NCI-H146 (cell line): Measurements from ENCODE around the gene ZBED6.
A peak's percentile ranks its signal among the peaks of the same experiment; 100 is the strongest.
"Not testable (repeated sequence)": the region's sequence is repeated elsewhere in the genome, so short reads cannot be mapped to it uniquely, and the experiment has no call there.

Experiments
- DNase-seq: peaks from one replicate; lab custom pipeline; 2025; lab: John Stamatoyannopoulos, UW

The ZBED6 gene

GRCh38 chr1:203795441-203796235, at the start of gene ZBED6, which contains the start of gene ZC3H11A:
Gene ZBED6, plus strand, starts transcription at chr1:203795623. Its CDS starts 1,900 bp downstream, at chr1:203797523.
Gene ZC3H11A, plus strand, starts transcription at chr1:203795623. Its CDS starts 21,448 bp downstream, at chr1:203817071.
- peak; percentile 98 for DNase-seq

GRCh38 chr1:203746281-203746680, 49.1 kb upstream of the ZBED6 start:
- no peak for DNase-seq

GRCh38 chr1:203751051-203751450, 44.4 kb upstream of the ZBED6 start:
- DNase-seq: no peak

- not testable (repeated sequence) for DNase-seq
Measured at GRCh38 chr1:203751618-203752361, 43.6 kb upstream of the ZBED6 start.

DNA sequence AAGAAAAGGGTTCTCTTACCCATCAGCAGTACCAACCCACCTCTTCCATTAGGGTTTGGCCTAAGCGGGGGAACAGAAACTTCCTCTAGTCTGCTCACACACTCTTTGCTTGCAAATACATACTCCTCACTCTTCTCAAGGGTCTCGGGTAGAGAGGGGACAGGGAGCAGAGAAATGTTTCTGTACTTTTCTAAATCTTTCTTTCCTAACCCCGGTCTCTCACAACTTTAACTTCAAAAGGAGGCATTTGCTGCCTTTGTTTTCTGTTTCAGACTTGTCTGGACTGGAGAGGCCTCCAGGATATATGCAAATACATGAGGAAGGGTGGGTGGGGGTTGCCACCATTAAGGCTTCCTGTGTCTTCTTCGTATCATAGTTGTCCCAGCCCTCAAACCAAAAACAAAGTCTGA, 41.0 kb upstream of the ZBED6 start:
- DNase-seq: no peak

DNA sequence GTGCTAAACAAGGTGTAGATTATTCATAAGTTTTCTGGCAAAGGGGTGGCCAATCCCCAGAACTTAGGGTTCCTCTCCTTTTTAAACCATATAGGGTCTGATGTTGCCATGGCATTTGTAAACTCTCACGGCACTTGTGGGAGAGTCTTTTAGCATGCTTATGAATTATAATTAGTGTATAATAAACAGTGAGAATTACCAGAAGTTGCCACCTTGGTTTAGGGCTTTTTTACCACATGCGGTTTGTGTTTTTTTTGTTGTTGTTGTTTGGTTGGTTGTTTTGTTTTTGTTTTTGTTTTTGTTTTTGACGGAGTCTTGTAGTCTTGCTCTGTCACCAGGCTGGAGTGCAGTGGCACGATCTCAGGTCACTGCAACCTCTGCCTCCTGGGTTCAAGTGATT, 39.4 kb upstream of the ZBED6 start:
- DNase-seq: no peak

DNA sequence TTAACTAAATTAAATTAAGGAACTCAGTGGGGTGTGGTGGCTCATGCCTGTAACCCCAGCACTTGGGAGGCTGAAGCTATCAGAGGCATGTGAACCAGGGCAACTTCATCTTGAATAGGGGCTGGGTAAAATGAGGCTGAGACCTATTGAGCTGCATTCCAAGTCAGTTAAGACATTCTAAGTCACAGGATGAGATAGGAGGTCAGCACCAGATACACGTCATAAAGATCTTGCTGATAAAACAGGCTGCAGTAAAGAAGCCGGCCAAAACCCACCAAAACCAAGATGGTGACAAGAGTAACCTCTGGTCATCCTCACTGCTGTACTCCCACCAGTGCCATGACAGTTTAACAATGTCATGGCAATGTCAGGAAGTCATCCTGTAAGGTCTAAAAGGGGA, 36.7 kb upstream of the ZBED6 start:
- DNase-seq: not testable (repeated sequence)

DNA sequence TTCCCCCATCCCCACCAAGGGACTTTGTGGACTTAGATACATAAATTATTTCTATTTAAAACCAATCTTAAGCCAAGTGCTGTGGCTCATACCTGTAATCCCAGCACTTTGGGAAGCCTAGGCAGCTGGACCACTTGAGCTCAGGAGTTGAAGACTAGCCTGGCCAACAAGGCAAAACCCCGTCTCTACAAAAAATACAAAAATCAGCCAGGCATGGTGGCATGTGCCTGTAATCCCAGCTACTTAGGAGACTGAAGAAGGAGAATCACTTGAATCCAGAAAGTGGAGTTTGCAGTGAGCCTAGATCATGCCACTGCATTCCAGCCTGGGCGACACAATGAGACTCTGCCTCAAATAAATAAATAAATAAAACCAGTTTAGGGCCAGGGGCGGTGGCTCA, 34.9 kb upstream of the ZBED6 start:
- no peak for DNase-seq

- DNase-seq: not testable (repeated sequence)
Measured at GRCh38 chr1:203761958-203762357, 33.5 kb upstream of the ZBED6 start.

- no peak for DNase-seq
Measured at GRCh38 chr1:203763505-203763904, 31.9 kb upstream of the ZBED6 start.

DNA sequence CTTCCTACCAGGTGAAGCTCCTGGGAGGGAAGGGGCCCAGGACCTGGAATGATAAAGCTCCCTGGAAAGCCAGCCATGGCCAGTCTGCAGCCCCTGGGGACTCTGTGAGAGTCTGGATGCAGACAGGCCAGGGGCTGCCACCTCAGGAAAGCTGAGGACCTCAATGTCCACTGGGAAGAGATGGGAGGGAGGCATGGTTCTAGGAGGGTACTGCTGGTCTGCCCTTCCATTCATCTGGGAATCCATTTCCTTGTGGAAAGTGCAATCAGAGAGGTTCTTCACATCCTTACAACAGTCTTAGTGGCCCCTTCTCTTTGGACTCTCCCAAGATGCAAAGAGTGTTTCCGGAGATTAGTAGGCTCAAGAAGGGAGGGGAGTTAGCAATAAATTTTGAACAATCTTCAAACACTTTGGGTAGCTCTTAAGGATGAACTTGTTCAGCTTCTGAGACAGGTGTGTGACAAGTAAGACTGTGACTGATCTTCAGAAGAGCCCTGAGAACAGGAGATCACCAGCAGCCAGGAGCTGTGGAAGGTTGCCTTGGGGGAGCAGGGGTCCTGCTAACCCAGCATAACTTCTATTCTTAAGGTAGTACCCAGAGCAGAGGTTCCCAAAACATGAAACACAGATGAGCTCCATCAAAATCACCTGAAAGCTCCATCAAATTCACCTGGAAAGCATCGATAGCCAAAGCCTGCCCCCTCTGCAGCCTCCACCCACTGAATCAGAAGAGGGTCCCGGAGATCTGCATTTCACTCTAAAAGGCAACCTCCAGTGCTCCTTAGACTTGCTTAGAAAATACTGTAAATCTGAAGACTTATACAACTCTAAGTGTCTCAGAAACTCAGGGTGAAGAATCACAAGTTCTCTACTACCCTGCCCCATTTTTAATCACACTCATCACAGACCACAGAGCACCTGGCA, 31.1 kb upstream of the ZBED6 start:
- DNase-seq: no peak

DNA sequence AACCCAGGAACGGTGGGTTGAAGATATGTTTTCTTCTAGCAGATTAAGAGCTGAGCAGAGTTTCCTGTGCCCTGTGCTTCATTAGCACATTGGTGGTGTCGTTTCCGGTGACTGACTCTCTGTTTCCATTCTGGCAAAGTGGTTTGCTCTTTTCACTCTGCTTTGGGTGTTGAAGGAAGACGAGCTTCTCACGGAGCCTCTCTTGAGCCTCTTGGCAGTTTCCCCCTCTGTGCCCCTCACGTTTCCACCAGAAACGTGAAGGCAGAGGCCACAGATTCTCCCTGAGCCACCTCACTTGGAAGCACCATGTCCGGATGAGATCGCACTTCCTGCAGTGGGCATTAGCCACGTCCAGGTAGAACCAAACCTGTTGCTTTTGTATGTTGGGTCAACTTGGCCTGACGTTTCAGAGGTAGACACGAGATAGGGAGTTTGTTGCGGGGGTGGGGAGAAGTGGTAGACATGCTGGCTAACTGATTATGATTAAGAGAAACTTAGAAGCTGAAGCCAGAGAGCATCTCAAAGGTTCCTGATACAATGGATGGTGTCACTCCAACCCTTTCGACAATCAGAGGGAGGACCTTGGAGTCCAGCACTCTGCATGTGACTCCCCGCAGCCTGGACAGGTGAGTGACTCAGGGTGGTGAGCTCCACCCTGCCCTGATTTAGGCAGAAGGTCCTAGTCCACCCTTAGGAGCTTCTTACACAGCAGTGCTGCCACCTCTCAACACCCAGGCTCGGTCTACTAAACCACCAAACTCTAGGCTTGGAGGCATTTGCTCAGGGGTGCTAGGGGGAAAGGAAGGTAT, 30.2 kb upstream of the ZBED6 start, which contains the start of gene LAX1:
Gene LAX1 (plus strand): TSS at position 155 of the 809 bp plus-strand sequence. CDS start 383 bp downstream, at position 538.
- DNase-seq: no peak

- DNase-seq: no peak
Measured at GRCh38 chr1:203768256-203768655, 27.2 kb upstream of the ZBED6 start.

DNA sequence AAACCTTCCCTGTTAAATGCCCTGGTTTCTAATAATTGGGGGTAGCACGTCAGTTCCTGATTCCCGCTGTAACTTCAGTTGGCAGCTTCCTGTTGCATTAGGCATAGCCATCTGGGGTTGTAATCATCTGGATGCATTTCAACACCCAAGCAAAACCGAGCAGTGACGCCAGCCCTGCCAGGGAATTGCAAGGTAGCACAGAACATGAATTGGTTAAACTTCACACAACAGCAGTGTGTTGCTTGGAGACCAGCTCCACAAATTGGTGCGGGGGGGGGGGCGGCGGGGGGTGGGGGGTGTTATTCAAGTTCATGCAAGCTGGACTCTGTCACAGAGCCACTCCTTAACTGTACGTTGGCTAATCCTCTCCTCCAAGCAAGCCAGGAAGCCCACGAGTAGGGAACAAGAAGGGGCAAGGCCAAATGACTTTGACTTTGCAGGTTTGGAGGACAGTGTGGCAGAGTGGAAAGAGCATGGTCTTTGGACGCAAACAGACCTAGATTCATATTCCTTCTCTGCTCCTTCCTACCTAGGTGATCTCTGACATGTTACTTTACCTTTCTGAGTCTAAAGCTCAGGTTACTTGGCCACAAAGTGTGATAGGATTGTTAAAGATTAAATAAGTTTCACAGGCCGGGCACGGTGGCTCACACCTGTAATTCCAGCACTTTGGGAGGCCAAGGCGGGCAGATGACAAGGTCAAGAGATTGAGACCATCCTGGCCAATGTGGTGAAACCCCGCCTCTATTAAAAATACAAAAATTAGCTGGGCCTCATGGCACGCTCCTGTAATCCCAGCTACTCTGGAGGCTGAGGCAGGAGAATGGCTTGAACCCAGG, 25.7 kb upstream of the ZBED6 start:
- peak; percentile 56 for DNase-seq

- DNase-seq: no peak
Measured at GRCh38 chr1:203771901-203772301, 23.5 kb upstream of the ZBED6 start.

- no peak for DNase-seq
Measured at GRCh38 chr1:203772836-203773235, 22.6 kb upstream of the ZBED6 start.

DNA sequence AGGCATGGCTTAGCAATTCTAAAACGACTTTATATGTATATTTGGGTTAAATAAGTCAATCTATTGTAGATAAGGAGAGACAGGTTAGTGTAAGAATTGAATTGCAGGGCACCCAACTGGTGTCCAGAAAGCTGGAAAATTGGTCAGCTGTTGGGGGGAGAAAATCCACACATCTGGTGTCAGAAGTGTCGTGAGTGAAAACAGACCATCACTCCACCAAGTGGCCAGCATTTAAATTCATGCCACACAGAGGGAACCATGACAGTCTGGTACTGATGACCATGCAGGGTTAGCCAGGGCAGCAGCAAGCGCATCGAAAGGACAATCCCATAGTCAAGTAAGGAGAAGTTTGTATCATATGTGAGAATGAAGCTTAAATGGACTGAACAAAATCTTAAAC, 18.8 kb upstream of the ZBED6 start:
- no peak for DNase-seq

DNA sequence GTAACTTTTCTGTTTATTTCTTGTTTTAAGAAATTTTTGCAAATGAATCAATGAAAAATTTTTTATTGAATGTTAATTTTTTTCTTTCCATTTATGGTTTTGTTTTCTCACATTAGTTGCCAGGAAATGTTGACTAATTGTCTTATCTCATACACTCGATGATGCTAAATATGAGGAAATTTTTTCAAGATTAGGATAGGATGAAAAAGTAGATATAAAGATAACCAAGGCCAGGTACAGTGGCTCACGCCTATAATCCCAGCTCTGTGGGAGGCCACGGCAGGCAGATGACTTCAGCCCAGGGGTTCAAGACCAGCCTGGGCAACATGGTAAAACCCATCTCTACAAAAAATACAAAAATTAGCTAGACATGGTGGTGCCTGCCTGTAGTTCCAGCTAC, 17.8 kb upstream of the ZBED6 start:
- no peak for DNase-seq

DNA sequence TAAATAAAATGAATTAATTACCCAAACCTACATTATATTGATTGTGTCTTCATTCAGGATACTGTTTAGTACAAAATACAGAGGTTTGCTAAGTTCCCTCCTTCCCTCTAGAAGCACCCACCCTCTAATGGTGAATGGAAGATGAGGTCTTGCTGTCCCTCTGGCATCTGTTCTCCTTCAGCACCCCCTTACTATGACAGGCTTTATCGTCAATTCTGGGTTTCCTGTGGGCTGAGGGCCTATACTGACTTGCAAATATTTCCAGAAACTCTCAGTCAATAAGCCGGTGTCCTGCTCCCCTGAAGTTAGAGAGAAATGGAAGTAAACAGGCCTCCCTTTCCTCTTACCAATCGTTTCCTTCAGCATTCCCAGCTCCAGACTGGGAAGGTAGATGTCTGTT, 17.3 kb upstream of the ZBED6 start:
- no peak for DNase-seq

- DNase-seq: no peak
Measured at GRCh38 chr1:203778789-203779188, 16.6 kb upstream of the ZBED6 start.
